Central memory CD4-positive, alpha-beta T cell (primary cell): ENCODE results near the gene GLP2R.

ENCODE experiments used
- DNase-seq: peaks from one replicate; pipeline ENCODE4 v3.0.0; 2022

Gene GLP2R

GRCh38 chr17:9926150-9926804 is 100.6 kb downstream of the GLP2R start:
- no peak for DNase-seq

GRCh38 chr17:9928601-9929333 is 103.0 kb downstream of the GLP2R start:
- no peak for DNase-seq

GRCh38 chr17:9929871-9930270 is 104.1 kb downstream of the GLP2R start:
- DNase-seq, result no peak

- DNase-seq, result no peak
Measured at GRCh38 chr17:9931144-9931741, 105.5 kb downstream of the GLP2R start.

GRCh38 chr17:9932491-9932890 is 106.8 kb downstream of the GLP2R start:
- DNase-seq, result no peak

- no peak for DNase-seq
Measured at GRCh38 chr17:9934331-9934730, 108.6 kb downstream of the GLP2R start.

- no peak for DNase-seq
Measured at GRCh38 chr17:9935408-9935807, 109.7 kb downstream of the GLP2R start.

- no peak for DNase-seq
Measured at GRCh38 chr17:9936095-9936494, 110.4 kb downstream of the GLP2R start.

GRCh38 chr17:9937241-9937761 is 111.6 kb downstream of the GLP2R start:
- DNase-seq, result no peak

GRCh38 chr17:9937901-9938300 is 112.2 kb downstream of the GLP2R start:
- no peak for DNase-seq

- no peak for DNase-seq
Measured at GRCh38 chr17:9938764-9939163, 113.0 kb downstream of the GLP2R start.

GRCh38 chr17:9940841-9941240 is 115.1 kb downstream of the GLP2R start:
- no peak for DNase-seq

GRCh38 chr17:9941305-9941704 is 115.6 kb downstream of the GLP2R start:
- no peak for DNase-seq
